Stimulated activated CD4-positive, alpha-beta T cell treated with anti-CD3 and anti-CD28 coated beads, TNF-alpha, amount 100 ng/mL, for 48 hours (primary cell): ENCODE results near the gene RIIAD1.

Source experiments
- DNase-seq, 3 donors: peaks; one replicate each; pipeline ENCODE4 v3.0.0-alpha.2; 2020; ENCODE audit warnings: low read depth in 3 of 3

RIIAD1 gene

DNA sequence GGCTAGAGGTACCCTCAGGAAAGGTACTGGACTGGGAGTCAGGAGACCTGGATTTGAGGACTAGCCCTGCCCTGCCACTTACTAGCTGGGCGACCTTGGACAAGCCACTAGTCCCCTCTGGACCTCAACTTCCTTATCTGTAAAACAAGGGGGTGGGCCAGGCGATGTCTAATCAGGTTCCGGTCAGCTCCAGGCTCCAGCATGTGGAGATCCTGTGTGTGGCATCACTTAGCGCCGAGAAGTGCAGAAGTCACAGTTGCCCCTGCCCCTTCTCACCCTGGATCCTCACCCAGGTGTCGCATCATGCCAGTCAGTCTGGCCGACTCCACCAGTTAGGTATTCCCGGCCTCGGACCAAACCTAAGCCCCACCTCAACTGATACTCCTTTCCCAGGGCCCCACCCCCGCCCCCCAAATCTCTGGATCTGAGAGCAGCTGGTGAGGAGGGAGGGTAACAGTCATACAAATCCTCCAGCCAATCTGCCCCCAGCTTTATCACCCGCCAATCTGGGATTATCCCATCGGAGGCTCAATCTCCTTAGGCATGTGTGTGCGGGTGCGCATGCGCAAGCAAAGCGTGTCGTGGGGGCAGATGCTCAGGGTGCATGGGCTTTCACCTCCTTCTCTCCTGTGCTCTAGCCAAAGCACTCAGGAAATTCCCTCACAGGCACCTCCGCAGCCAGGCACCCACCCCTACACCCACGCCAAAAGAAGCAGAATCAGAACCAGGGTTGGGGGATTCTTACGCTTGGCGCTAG lies 10.1 kb upstream of the RIIAD1 start:
- DNase-seq, result no peak

GRCh38 chr1:151711951-151712350 lies 9.4 kb upstream of the RIIAD1 start:
- DNase-seq, result no peak

DNA sequence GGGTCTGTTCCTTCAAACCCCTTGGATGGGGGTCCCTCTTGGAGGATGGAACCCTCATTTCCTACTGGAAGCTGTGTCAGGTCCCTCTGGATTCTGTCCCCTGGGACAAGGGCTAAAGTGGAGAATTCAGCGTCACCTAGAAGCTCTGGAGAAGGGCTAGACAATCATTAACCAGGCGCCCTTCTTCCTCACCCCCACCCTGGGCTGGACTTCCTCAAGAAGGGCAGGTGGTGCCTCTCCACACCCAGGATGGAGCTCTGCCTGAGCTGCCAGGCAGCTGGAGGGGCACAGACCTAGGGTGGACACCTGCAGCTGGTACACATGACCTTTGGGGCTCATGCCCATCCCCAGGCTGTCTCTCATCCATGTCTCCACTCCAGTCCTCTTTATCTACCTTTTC lies 8.3 kb upstream of the RIIAD1 start:
- no peak for DNase-seq

DNA sequence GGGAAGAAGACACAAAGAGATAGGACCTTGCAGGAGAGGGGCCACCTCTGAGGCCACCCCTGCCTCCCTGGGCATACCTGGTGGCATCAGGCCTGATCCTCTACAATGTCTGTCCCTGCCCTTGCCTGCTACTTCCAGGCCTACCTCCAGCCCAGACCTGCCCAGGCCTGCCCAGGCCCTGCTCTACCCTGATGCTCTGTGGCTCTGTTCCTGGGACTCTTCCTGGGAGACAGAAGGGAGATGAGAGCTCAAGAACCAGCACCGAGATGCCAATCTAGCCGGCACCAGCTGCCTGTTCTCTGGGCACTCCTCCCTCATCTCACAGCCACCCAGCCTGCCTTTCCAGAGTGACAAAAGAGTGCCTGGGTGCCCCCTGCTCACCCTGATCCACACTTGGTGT lies 7.4 kb upstream of the RIIAD1 start:
- DNase-seq, result no peak

DNA sequence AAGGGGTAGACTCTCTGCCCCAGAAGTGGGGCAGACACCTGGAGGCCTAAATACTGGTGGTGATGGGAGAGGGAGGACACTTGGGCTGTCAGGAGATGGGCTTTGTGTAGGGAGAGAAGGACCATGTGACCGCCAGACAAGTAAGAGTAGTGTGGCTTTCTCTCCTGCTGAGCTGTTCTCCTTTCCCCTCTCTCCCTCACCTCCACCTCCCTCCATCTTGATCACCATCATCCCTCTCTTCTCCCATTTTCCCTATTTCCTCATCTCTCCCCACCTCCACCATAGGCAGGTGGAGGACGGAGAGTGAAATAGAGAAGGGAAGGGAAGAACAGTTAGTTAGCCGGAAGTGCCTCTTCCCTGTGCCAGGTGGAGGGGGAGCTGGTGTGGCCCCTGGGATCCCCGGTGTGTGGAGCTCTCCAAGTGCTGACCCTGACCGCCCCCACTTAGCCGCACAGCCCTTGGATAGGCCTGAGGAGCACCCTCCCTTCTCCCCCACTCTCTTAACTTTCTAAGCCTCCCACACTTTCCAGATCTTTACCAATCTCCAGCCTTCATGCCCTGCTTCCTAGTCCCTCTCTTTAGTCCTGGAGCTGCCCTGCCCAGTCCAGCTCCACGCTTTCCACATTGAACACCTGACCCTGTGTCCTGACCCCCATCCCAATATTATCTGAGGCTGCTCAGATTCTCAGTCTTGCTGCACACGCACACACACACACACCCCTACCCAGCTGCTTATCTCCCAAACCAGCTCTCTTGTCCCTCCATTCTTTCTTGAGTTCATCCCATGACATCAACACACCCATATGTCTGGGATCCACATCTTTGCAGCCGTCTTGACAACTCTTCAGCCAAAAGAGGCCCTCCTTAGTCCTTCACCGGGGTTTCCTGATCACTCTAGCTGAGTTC lies 6.2 kb upstream of the RIIAD1 start:
- DNase-seq, result no peak

DNA sequence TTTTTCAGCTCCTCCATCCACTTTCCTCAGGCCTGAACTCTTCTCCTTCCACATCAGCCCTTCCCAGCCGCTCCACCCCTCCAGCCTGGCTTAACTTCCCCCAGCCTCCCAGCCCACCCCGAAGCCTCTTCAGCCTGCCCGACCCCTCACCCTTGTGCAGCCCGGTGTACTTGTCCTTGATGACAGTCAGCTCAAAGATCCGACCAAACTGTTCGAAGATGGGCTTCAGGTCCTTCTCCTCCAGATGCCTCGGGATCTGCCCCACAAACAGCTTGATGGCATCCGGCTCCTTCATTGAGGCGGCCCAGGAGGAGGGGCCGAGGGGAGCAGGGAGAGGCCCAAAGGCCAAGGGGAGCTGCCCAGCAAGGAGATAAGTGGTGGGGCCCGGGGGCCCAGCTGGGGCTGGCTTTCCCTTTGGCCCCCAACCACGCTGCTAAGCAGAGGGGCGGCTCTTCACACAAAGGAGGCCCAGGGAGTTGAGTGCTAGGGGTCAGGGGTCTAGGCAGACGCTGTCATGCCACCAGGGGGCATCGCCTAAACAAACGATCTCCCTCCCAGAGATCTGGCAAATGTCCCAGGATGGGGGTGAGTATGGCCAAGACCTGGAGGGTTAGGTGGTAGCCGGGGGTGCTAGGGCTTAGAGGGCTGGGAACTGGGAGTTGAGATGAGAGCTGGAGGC lies 5.5 kb upstream of the RIIAD1 start:
- no peak for DNase-seq

DNA sequence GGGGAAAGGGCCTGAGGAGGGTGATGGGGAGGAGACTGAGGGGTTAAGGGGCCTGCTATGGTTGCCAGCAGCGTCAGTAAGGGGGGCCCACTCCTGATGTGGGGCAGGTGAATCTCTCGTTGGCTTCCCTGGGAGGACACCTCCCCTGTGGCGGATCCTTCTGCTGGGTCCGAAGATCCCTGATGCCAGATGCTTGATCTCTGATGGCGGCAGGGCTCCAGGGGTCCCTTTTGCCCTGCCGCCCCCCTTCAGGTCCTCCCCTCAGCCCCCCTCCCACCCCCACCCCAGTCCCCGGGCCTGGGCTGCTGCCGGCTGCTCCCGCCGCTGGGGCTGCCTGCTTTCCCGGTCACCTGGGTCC lies 4.9 kb upstream of the RIIAD1 start:
- no peak for DNase-seq

DNA sequence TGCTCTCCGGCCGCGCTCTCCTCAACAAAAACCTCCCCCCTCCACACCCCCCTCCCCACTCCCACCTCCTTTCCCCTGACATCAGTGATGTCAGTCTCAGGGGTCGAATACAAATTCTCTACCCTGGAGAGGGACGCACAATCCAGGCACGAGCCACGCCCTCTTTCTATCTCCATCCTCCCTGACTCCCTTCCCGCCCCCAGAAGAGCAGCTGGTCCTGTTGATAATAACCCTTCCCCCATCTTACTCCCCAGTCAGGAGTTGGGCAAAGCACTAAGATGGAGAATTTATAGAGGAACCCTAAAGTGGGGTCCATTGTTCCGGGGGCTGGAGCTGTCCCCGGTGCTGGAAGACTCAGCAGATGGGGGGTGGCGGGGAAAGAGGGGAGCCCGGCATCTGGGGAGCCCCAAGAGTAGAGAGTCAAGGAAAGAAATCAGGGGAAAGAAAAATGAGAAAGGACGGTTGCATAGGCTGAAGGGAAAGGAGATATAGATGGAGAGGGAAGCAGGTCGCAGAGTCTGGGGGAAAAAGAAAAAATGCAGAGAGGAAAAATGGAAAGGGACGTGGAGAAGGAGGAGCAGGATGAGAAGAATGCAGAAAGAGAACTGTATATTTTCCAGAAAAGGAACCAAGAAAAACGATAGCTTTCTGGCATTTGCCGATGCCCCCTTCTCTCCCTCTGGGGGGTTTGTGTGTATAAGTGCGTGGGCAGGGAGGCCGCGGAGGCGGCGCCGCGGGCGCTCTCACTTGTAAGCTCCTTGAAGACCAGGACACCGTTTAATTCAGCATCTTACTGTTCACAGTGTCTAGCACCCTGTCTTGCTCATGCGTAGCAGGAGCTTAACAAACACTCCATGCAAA lies 4.3 kb upstream of the RIIAD1 start, which contains the start of gene CELF3:
TSS of gene CELF3 (minus strand) at position 33 of the 861 bp plus-strand sequence. CDS start 783 bp downstream, outside the sequence.
- DNase-seq, result no peak

GRCh38 chr1:151718011-151718431 lies 3.3 kb upstream of the RIIAD1 start:
- no peak for DNase-seq

- no peak for DNase-seq
These were observed 2.7 kb upstream of the RIIAD1 start for GRCh38 chr1:151718666-151719065.

DNA sequence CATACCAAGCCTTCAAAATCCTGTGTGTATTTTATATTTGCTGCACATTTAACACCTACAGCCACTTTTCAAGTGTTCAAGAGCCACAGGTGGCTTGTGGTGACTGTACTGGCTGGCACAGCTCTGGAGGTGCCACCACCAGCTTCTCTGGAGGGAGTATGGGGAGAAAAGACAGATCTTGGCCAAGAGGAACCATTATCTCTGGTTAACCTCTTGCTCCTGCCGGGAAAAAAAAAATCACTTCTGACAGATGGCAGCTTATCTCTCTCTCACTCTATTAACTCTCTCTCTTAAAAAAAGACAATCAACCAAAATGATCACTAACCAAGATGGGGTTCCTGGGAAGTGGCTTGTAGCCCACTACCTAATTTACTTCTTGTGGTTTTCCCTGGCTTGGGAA lies 1.2 kb upstream of the RIIAD1 start:
- no peak for DNase-seq

- DNase-seq, result no peak
These were observed 768 bp upstream of the RIIAD1 start for GRCh38 chr1:151720554-151720953.

GRCh38 chr1:151721788-151722510 lies 627 bp downstream of the RIIAD1 start:
- no peak for DNase-seq

DNA sequence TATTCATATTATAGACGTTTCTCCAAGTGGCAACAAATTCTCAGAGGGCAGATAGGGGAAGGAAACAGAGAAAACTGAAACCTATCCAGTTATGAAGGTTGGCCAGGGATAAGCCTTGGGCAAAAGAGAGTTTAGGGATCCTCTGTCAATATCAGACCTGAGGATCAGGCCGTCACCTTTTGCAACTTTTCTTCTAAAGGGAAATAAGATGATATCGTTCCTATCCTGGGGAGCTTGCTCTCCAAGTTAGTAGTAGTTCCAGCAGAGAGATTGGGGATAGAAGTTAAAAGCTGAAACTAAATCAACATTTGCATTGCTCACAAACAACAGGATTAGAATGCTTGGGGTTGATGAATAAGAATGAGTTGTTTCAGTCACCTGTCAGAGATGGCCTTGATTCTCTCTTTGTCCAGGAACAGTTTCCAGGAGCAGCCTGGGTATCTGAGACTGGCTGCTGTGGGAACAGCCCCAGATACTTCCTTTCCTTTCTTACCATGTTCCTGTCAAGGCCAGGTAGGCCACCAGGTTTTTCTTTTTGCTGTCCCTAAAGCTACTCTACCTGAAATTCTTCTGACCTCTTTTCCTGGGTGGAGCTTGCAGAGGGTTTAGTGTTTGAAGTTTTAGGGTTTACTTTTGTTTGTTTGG lies 2.5 kb downstream of the RIIAD1 start:
- DNase-seq, result no peak

DNA sequence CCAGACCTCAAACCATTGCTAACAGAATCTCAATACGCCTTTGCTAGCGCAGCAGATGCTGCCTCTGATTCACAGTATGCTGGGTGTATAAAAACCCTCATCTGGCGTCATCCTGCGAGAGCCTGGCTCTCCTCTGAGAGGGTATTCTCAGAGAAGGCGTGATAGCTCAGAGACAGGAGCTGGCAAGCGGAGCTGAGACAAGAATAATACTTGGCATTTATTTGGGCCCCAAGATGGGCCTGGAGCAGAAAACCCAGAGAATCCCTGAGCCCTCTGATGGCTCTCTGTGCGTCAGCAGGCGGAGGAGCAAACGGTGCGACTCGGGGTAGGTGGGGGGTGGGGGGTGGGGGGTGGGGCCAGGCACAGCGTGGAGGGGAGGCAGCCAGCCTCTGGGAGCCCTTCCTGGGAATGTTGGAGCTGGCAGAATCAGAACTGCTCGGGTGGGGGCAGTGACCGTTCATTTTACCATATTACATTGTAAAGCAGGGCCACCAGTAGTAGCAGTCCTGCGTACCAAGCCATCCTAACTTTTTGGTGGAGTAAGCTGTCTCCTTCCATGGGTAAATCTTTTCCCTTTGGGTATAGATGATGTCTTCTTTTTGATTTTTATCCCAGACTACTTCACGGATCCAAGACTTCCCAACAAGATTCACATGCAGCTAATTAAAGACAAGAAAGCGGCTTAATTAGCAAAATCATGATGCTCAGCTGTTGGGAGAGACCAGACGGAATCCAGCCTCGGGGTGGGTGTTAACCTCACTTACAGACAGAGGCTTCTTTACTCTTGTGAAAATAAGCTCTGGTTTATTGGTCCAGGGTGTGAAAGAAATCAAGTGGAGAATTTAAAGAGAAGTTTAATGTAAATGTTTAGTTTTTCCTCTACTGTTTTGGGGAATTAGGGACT lies 7.1 kb downstream of the RIIAD1 start:
- DNase-seq, result no peak

GRCh38 chr1:151729157-151729965 lies 8.0 kb downstream of the RIIAD1 start:
- no peak for DNase-seq

- no peak for DNase-seq
These were observed 8.6 kb downstream of the RIIAD1 start for GRCh38 chr1:151729966-151730291.

DNA sequence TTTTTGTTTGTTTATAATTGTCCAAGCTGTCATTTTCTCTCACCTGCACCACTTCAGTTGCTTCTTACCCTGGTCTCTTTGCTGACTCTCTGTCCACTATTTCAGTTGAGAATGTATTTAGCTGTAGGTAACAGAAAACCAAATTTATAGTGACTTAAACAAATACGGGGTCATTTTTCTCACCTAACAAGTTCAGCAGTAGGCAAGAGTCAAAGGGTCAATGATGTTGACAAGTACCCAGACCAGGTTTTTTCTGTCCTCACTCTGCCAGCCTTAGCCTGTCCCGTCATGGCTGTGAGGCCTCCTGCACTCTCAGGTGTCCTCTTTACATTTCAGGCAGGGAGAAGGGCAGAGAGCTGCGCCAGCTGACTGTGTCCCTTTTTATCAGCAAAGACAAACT lies 11.8 kb downstream of the RIIAD1 start:
- no peak for DNase-seq
